HG03060 (cell line): ENCODE measurements around the gene RHBG.

Source experiments
- ATAC-seq: cut with Tn5 transposase; IDR thresholded peaks from one replicate; pipeline ENCODE4 v1.9.1; 2021; ENCODE audit warnings: low read depth, moderate number of reproducible peaks; ENCODE audit not compliant: unreplicated experiment

RHBG gene

DNA sequence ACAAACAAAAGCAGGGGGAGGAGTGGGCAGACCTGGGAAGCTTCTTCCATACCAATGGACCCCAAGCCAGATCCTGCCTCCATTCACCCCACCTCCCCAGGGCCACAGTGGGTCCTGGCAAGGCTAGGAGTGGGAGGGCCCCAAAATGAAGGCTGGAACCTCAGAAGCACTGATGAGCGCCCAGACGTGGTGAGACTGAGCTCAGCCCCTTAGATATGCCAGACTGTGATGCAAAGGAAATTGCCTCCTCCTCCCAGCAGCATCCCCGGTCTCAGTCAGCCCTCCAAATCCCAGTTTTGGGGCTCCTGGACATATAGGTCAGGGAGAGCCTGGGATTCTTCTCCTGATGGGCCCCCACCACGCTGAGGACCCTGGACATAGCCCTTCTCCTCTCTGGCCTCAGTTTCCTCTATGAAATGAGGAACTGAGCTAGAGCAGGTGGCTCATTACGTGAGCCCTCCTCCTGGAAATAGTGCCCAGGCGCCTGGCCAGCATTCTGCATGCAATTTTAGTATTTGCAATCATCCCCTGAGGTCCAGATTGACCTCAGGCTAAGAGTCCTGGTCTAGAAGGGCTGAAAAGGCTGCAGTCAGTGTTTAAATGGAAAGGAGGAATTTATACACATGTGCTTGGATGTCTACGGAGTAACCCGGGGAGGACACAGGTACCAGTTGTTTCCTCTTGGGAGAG is 33.5 kb downstream of the RHBG start:
- ATAC-seq: no peak

DNA sequence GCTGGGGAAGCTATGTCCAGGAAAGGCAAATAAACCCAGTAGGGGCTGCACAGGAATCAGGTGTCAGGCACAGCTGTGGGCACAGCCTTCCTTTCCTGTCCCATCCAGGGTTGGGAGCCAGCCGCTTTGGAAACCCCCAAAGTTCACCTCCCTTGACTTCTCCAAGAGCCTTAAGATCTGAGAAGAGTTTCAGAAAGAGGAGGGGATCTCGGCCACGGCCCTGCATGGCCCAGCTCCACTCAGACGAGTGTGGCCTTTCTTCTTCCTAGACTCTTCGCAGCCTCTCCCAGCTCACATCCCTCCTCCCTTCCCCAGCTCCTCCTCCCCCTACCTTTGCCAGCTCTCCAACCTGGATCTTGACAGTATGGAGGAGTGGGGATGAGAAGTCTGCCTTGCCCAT is 36.7 kb downstream of the RHBG start:
- no peak for ATAC-seq

DNA sequence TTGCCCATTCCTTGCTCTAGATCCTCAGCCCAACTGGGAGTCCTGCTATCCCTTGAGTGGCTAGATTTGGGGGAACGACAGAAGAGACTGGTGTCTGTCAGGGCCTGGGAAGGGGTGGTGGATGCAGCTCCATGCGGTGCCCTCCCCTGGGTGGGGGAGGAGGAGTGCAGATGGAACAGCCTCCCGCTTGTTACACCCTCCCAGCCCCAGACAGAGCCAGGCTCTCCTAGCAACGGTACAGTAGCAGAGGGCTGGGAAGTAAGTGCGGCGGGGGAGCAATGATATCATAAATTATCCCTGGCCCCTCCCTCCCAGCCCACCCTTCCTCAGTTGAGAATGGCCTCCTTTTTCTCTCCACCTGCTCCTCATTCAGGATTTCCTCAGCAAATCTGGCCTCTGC is 37.2 kb downstream of the RHBG start:
- no peak for ATAC-seq

DNA sequence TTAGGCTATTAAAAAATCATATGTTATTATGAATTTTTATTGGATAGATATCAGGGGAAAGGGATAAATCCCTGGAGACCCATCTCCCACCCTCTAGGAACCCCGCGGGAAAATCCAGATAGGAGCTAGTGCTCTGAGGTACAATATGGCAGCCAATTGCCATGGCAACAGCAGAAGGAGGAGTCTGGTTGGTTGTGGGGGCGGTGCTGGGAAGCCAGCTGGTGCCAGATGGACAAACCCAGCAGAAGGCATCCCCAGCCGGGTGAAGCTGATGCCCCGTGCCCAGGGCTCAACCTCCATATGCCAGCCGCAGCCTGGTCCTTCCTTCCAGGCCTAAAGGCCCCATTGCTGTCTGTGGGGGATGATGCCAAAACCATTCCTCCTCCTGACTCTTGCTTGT is 38.3 kb downstream of the RHBG start:
- ATAC-seq: no peak

DNA sequence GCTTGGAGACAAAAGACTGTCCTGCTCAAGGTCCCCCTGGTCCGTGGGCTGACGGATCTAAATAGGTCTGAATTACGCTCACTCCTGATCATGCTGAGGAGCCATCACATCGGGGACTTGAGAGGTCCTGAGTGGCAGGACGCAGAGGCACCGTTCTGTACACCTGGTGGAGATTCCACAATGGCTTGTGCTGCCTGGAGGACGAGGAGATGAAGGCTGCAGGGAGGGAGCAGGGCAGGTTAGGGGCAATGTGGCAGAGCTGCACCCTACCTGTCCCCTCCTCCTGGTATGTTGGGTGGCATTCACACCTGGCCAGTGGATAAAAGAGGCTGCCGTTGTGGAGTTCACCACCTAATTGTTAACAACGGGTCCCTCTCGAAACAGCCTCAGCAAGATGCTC is 38.7 kb downstream of the RHBG start:
- ATAC-seq: no peak

DNA sequence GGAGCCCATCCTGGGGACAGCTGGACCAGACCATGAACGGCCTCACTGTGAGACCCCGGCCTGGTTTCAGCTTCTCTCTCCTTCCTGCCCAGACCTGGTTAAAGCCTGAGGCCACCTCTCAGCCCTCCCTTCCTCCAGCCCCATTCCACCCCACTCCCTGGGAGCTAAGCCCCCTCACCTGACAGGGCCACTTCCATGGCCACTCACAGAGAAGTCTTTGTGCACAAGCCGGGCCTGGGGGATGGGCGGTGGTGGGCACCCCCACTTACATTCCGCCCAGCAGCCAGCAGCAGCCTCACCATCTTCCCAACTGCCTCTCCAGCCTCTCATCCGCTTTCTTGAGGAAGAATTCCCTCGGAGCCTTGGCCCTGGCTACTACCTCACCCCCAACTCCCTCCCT is 40.4 kb downstream of the RHBG start:
- no peak for ATAC-seq

DNA sequence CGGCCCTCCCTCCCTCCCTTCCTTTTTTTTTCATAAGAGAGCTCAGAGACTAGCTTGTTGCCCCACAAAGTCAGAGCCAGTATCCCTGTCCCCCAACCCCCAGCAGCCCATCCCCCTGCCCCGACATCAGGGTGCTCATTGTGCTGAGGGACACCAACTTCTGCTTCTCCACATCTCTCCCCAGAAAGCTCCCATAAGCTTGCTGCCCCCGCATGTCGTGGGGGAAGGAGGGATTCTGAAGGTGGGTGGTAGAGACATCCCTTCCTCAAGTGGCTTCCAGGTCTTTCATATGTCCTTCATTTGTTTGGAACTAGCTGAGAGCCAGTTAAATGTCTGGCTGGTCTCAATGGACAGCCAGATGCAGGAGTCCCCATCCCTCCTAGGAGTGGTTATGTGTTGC is 41.2 kb downstream of the RHBG start:
- no peak for ATAC-seq

DNA sequence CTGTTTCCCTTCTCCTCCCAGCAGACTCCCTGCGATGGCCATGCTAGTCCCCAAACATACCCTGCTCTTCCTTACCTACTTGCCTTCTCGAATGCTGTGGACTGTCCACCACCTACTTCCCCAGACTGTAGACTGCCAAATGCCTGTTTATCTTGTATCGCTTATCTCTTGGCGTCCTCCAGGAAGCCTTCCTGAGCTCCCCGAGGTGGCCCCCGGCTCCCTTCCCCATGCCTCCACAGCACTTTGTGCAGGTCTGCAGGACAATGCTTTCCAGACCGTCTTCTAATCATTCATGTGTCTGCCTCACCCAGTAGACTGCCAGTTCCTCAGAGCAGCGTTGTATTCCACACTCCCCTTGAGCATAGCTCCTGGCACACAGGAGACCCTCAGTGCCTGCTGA is 41.7 kb downstream of the RHBG start:
- no peak for ATAC-seq

DNA sequence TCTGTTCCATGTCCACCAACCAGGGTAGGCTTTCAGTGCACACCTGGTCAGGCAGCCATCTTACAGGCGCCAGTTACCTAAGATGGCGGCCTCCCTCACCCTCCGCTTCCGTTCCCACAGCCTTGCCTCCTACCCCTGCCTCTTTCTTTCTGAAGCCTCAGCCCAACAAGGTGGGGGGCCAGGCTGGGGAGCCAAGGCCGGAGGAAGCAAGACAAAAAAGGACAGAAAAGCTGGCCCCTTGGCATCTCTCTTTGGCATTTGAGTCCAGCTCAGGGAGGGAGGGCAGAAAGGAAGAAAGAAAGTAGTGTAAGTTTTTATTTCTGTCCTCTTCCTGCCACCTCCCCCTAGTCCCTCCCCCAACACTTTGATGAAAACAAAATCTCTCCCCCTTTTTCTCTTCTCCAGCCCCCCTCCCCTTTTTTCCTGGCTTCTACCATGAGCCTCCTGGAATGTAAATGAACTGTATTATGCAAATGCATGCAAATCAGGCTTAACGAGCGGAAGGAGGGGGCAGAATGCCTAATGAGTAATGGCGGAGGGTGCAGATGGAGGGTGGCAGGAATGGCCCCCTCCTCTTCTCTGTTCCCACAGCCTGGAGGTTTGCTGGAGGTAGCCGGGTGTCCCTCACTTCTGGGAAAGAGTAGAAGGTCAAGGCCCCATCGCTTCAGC is 43.8 kb downstream of the RHBG start:
- ATAC-seq: no peak

DNA sequence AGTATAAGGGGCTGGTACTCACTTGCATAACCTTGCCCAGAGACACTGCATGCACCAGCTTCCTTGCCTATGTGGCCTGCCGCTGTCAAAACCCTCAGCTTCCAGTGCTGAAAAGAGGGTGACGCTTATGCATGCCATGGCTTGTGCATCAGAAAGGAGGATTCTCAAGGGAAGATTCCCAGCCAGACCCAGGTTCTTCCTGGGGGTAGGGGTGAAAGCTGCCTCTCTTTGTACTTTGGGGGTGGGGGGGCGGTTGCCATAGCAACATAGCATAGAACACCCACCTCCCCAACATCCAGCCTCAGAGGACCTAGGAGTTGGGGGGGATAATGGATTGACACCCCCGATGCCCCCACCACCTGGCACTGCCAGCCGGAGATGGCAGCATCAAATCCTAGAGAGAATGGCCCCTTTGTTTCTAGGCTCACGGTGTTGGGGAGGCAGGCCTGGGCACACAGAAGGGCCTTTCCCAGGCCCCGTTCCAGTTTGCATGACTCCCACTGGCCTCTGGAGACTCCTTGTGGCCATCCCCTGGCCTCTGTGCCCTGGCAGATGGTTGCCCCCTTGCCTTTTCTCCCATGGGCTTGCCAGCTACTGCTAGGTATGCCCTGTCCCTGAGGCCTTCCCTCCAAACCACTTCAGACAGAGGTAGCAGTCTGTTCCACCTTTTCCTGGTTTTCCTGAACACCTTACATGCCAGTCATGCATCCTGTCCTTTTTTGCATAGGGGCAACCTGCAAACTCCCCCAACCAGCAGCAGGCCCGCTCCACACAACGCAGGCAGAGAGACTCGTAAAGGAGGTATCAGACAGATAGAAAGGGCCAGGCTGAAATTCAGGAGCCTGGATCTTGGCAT is 44.6 kb downstream of the RHBG start:
- ATAC-seq: no peak

DNA sequence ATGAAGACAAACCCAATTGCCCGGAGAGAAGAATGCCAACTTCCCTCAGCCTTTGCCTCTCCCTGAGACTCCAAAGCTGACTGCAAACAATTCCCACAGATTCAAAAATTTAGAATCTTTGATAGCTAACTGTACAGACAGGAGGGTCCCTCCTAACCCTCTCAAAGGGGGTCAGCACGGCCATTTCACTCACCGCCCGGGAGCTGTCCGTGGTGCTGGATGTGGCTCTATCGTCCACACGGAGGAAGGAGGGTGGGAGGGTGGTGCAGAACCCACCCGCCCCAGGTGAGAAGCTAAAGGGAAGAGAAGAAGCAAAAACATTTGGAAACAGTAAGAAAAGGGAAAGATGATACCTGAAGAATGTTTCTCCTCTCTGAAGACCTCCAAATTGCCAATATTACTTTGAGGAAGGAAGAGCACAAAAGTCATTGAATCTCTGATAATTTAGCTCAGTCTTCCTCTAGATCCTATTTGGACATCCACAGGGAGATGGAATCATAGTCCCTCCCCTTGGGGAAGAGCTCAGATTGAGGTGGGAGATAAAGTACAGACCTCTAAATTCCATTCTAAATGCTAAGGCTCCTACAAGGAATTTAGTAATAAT is 45.6 kb downstream of the RHBG start:
- ATAC-seq: no peak

DNA sequence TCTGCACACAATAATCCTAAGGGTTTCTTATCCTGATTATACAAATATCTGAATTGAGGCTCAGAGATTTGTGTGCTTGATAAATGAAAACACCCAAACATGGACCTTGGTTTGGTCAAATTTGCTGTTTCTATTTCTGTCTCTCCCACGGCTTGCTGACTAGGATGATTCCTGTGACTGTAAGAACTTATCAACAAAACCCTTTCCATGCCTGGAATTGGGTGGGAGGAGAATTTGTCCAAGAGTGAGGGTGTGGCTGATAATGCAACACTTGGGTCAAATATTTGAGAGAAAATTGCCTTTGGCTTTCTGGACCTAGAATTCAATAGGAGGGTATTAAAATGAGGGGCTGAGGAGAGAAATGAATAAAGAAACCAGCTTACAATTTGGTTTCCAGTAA is 48.0 kb downstream of the RHBG start:
- ATAC-seq: no peak

DNA sequence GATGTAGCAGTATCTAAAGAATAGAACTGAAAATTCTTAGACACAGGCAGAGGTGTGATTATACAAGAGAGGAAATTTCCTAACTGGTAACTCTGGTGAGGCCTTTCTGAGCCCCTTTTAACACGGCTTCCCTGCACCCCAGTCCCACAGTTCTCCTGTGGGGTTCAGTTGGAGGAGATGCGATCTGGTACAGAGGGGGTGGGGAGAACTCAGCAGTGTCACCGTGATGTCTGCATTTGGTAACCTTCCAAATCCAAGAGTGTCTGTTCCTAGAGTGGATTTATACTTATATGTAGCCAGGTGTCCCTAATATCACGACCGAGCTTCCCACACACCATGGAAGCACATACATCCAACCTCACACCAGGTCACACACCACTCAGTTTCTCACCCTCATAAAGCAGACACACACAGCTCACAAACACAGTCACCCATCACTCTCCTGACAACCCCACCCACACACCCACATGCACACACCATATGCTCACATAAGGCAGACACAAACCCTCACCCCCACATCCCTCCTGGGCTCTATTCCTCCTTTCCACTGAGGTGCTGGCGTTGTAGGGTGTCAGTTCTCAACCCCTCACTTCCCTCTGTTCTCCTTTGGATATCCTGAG is 48.5 kb downstream of the RHBG start:
- ATAC-seq: no peak

DNA sequence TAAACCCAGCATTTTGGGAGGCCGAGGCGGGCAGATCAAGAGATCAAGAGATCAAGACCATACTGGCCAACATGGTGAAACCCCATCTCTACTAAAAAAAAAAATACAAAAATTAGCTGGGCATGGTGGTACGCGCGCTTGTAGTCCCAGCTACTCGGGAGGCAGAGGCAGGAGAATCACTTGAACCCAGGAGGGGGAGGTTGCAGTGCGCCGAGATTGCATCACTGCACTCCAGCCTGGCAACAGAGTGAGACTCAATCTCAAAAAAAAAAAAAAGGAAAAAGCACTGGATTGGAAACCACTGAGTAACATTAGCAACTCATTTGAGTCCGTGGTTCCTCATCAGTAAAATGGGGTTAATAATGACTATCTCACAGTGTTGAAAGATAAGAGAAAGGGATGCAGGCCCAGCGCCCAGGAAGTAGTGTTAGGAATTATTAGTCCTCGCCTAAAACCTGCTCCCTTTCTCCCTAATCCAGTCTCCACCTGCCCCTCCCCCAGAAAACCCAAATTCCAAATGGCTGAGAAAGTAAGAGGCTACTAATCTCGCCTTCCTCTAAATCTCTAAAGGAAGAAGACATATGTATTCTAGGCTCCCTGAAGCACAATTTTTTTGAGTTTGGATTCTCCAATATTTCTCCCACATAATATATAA is 49.5 kb downstream of the RHBG start:
- no peak for ATAC-seq

DNA sequence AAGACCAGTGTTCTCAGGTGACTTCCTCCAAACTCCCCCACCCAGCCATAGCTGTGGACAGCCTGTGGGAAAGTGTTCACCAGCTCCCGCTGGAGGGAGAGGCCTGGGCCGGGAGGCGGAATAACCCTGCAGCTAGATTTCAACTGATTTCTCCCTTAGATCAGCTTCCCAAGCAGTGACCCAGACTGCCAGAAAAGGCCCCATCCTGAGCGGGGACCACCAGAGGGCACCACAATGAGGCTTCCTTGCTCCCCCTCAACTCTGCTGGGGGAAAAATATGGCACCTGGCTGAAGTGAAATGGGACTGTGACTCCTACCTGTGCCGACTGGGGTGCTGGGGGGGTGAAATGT is 50.8 kb downstream of the RHBG start:
- ATAC-seq: no peak

DNA sequence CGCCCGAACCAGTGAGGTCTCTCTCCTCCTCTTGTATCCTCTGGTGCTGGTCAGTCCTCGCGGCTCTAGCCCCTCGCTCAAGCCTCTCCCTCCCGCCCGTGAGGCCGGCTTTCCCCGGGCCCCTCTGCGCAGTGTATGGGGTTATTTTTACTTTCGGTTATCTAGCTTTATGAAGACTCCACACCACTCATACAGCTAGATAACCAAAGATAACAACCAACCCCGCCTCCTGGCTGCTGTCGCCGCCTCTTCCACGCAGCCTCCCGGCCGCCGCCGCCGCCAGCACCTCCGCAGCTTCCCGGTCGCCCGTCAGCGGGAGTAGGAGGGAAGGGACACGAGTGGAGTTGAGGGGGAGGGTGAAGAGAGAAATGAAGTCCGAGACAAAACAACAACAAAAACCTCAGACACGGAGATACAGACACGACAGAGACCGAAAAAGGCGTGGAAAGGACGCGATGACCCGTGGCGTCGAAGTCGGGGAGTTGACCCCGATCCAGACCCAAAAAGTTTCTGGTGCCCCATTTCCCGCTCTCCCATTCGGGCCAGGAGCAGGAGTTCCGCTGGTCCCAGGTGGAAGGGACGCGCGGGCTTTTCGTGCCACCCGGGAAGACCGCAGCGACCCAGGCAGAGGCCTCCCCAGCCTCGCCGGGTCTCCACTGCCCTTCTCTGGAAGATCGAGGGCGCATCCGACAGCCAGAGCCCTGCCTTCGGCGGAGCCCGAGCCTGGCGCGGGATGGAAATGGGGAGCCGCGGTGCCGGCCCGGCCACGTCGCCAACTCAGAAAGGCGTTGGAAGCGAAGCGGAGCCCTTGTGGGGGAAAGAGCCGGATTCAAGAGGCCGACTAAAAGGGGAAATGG is 51.4 kb downstream of the RHBG start:
- ATAC-seq: no peak

DNA sequence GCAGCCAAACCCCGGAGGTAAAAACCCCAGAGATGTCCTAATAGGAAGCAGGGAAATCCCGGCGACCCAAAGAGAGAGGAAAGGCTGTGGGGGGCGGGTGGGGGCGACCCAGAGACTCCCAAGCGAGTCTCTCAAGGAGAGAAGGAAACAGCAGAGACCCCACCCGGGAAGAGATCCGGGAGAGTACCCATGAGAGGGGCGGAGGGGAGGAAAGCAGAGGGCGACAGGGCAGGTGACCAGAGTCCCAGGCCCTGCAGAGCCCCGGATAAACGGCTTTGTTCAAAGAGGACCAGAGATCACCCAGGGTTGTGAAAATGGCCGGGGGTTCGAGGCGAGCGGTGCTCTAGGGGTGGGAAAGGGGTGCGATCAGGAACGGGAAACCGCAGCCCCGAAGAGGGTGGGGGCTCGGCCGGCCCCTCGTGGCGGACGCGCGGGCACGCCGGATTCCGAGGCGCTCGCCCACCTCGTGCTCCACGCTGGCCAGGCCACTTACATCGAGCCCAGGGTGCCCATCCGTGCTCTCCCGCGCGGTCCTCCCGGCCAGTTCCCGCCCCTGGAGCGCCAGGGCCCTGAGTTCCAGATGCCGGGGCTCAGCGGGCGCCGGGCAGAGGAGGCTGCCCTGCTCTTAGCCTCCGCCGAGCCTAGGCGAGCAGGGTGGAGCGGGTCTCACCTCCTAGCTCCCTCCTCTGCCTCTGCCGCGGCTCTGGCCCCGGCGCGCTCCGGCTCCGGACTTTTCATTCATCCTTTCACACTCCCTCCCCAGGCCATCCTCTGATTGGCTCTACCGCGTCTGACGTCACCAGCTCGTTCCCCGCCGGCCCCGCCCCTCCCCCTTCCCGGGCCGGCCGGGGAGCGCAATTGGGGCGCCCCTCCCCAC is 52.3 kb downstream of the RHBG start:
- peak; percentile 54 for ATAC-seq

DNA sequence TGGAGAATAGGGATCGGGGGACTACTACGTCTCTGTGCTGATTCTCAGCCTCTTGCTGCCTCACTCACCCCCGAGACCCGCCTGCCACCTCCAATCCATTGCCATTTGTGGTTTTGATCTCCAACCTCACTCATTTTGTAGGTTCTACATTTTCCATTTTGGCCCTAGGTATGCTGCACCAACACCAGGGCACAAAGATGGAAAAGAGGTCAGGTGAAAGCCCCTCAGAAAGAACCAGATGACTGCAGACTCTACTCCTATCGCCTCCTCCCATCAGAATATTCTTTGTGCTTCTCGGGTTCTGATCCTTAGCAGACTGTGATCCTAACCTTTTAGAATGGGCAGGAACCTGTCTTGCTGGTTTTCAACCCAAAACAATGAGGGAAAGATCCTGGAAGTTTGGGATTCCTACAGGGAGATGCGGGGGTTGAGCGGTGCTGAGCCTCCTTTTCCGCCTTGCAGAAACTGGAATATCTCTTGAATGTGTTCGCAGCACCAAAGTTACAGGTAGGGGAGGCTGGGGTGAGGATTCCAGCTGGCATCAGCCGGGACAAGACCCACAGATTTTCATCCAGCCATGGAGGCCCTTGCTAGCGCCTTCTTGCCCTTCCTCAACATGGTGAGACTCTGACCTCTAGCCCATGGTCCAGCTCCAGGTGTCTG is 53.1 kb downstream of the RHBG start:
- no peak for ATAC-seq
